ENCODE data around the gene PRCC. TPM values are rescaled to one million over a fixed set of nuclear protein-coding genes. Genes with fewer than 3 reads are reported as not detected.

The PRCC gene
- total RNA-seq, 4 donors from 2014 or later, result 34.8 to 57.9 (median 43.6) TPM

- peaks cover 18 to 49% of the 10 kb centered on the region in 2 donors for H3K4me1 ChIP-seq
- no peak overlapping the region for H3K27ac ChIP-seq
- H3K4me3 ChIP-seq (replicated peaks in 1 of 3), result no peak overlapping the region
- intact Hi-C loops (cut with DNase I), result no loop called here
- no peak for DNase-seq
- 56 to 80% methylated on average over 4 to 7 of the region's 7 CpGs for WGBS, 2 donors
- TF ChIP-seq POLR2A (IDR thresholded peaks at IDR 0.05), result no peak
- TF ChIP-seq CTCF (IDR thresholded peaks at IDR 0.05), result no peak
- peaks cover 29 to 36% of the 10 kb centered on the region in 2 donors for H3K36me3 ChIP-seq
- no peaks in the 10 kb centered on the region for H3K9me3 ChIP-seq
- no peaks in the 10 kb centered on the region for H3K27me3 ChIP-seq
Measured at GRCh38 chr1:156801409-156802121, 34.2 kb downstream of the PRCC start.

- Histone ChIP-seq H3K27ac (no peak overlapping the region), H3K4me3 (replicated peaks in 1 of 3) (no peak overlapping the region), H3K27me3 (no peaks in the 10 kb centered on the region), H3K4me1 (peaks cover 18 to 49% of the 10 kb centered on the region in 2 donors), H3K36me3 (peaks cover 23 to 27% of the 10 kb centered on the region in 2 donors), H3K9me3 (no peaks in the 10 kb centered on the region)
- TF ChIP-seq CTCF (IDR thresholded peaks at IDR 0.05), result no peak
- no peak for TF ChIP-seq POLR2A (IDR thresholded peaks at IDR 0.05)
- DNase-seq, result no peak
- intact Hi-C loops (cut with DNase I), result no loop called here
- 87 to 88% methylated on average over 8 of the region's 8 CpGs for WGBS, 2 donors
Measured at GRCh38 chr1:156802421-156802935, 35.1 kb downstream of the PRCC start.

- no peaks in the 10 kb centered on the region for H3K9me3 ChIP-seq
- no peaks in the 10 kb centered on the region for H3K27me3 ChIP-seq
- no peak overlapping the region for H3K4me3 ChIP-seq (replicated peaks in 1 of 3)
- no peak for TF ChIP-seq POLR2A (IDR thresholded peaks at IDR 0.05)
- DNase-seq, result peak; percentile 28 to 37
- WGBS, 2 donors, result 71 to 75% methylated on average over 12 of the region's 13 CpGs
- intact Hi-C loops (cut with DNase I), result no loop called here
- peak overlapping the region in 2 of 3 donors; percentile 52 to 63 for H3K27ac ChIP-seq
- peaks cover 16 to 19% of the 10 kb centered on the region in 2 donors for H3K36me3 ChIP-seq
- H3K4me1 ChIP-seq, result peaks cover 18 to 49% of the 10 kb centered on the region in 2 donors
Measured at GRCh38 chr1:156803086-156803851, 35.9 kb downstream of the PRCC start.

GRCh38 chr1:156804026-156804425 is 36.7 kb downstream of the PRCC start:
- peak overlapping the region; percentile 0 to 63 (median 52) for H3K27ac ChIP-seq
- no peak for DNase-seq
- H3K4me1 ChIP-seq, result peaks cover 18 to 49% of the 10 kb centered on the region in 2 donors
- no peaks in the 10 kb centered on the region for H3K9me3 ChIP-seq
- H3K36me3 ChIP-seq, result peaks cover 14 to 18% of the 10 kb centered on the region in 2 donors
- intact Hi-C loops (cut with DNase I), result no loop called here
- H3K27me3 ChIP-seq, result no peaks in the 10 kb centered on the region
- WGBS, 2 donors, result 76 to 84% methylated on average over 3 of the region's 3 CpGs
- no peak overlapping the region for H3K4me3 ChIP-seq (replicated peaks in 1 of 3)
- TF ChIP-seq POLR2A (IDR thresholded peaks at IDR 0.05), result no peak
- no peak for TF ChIP-seq CTCF (IDR thresholded peaks at IDR 0.05)

- intact Hi-C loops (cut with DNase I), result no loop called here
- Histone ChIP-seq H3K4me3 (replicated peaks in 1 of 3) (no peak overlapping the region), H3K4me1 (peaks cover 18 to 49% of the 10 kb centered on the region in 2 donors), H3K9me3 (no peaks in the 10 kb centered on the region), H3K36me3 (peaks cover 13 to 16% of the 10 kb centered on the region in 2 donors), H3K27ac (peak overlapping the region; percentile 0 to 63 (median 52)), H3K27me3 (no peaks in the 10 kb centered on the region)
- DNase-seq, result peak; percentile 65 to 75
- 49 to 59% methylated on average over 6 of the region's 6 CpGs for WGBS, 2 donors
- TF ChIP-seq POLR2A (IDR thresholded peaks at IDR 0.05) (no peak), CTCF (IDR thresholded peaks at IDR 0.05) (no peak)
Measured at GRCh38 chr1:156804572-156805243, 37.4 kb downstream of the PRCC start.

Data from thyroid gland (tissue), 4 donors.